Neutrophil (primary cell): Measurements from ENCODE around the gene ZFHX2.

Experiments used
- H3K27ac ChIP-seq: fragments of 200-600 bp; sonication (generic); 2 replicates; pipeline ENCODE4 v1.5.1; 2016; ENCODE audit warnings: mild to moderate bottlenecking, moderate library complexity
- H3K27me3 ChIP-seq: fragments of 200-600 bp; sonication (generic); 2 replicates; pipeline ENCODE4 v1.6.0; 2016; ENCODE audit warnings: mild to moderate bottlenecking
- H3K36me3 ChIP-seq: fragments of 200-600 bp; sonication (generic); 2 replicates; pipeline ENCODE4 v1.5.1; 2017
- H3K4me1 ChIP-seq, 2 experiments: fragments of 200-600 bp in 1 of 2; sonication (generic) in 1 of 2; 1 replicate in 1 of 2; 2 replicates in 1 of 2; pipeline versions ENCODE4 v1.5.1 to v1.6.1; 2013 to 2016; ENCODE audit warnings: low read depth in 1 of 2, low read length in 1 of 2, mild to moderate bottlenecking in 1 of 2, moderate library complexity in 1 of 2; ENCODE audit not compliant: control insufficient read depth in 1 of 2, insufficient read depth in 1 of 2
- H3K4me3 ChIP-seq, 2 experiments: fragments of 200-600 bp in 1 of 2; sonication (generic) in 1 of 2; 1 replicate in 1 of 2; 2 replicates in 1 of 2; pipeline ENCODE4 v1.5.1; 2013 to 2016; ENCODE audit warnings: low read depth in 1 of 2, low read length in 1 of 2, mild to moderate bottlenecking in 1 of 2, moderate library complexity in 1 of 2
- H3K9me3 ChIP-seq: fragments of 200-600 bp; sonication (generic); 2 replicates; pipeline ENCODE4 v1.5.1; 2016
- CTCF ChIP-seq: fragments of 200-600 bp; sonication (generic); IDR thresholded peaks from 2 replicates; pipeline ENCODE4 v1.5.1; 2016; ENCODE audit warnings: antibody characterized with exemption

ZFHX2 gene

DNA sequence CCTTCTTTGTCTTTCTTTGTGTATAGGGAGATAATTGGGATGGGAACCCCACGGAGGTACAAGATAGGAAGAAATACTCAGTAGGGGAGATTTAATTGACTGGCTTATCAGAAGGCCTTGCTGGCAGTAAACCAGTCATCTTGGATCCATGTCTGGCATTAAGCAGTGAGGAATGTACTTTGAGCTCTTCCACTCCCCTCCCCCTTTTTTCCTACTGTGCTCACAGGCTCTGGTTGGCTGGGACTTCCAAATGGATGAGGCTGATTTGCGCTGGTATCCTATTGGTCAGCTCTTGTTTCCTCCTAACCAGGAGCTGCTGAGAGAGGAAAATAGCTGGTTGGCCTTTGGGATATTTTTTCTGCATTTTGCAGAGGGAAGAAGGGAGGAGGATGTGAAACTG lies 57.3 kb downstream of the ZFHX2 start:
- Histone ChIP-seq H3K27ac (no peak overlapping the region), H3K9me3 (no peaks in the 10 kb centered on the region), H3K27me3 (no peaks in the 10 kb centered on the region), H3K36me3 (no peaks in the 10 kb centered on the region), H3K4me3 (no peak overlapping the region), H3K4me1 (peaks cover 0 to 11% of the 10 kb centered on the region in 2 experiments)
- no peak for TF ChIP-seq CTCF

GRCh38 chr14:23492618-23493272 lies 58.8 kb downstream of the ZFHX2 start:
- Histone ChIP-seq H3K36me3 (no peaks in the 10 kb centered on the region), H3K27ac (no peak overlapping the region), H3K9me3 (no peaks in the 10 kb centered on the region), H3K4me3 (no peak overlapping the region), H3K4me1 (peaks cover 0 to 11% of the 10 kb centered on the region in 2 experiments), H3K27me3 (no peaks in the 10 kb centered on the region)
- no peak for TF ChIP-seq CTCF

GRCh38 chr14:23487216-23487615 lies 64.3 kb downstream of the ZFHX2 start:
- Histone ChIP-seq H3K36me3 (no peaks in the 10 kb centered on the region), H3K4me3 (no peak overlapping the region), H3K27me3 (no peaks in the 10 kb centered on the region), H3K27ac (no peak overlapping the region), H3K9me3 (no peaks in the 10 kb centered on the region), H3K4me1 (no peaks in the 10 kb centered on the region)
- TF ChIP-seq CTCF, result no peak

- Histone ChIP-seq H3K36me3 (no peaks in the 10 kb centered on the region), H3K4me1 (no peaks in the 10 kb centered on the region)
- TF ChIP-seq CTCF, result no peak
Observed at GRCh38 chr14:23486036-23486435, 65.5 kb downstream of the ZFHX2 start.

GRCh38 chr14:23485326-23485725 lies 66.2 kb downstream of the ZFHX2 start:
- no peak overlapping the region for H3K4me3 ChIP-seq
- H3K4me1 ChIP-seq, result no peaks in the 10 kb centered on the region
- no peak for TF ChIP-seq CTCF
- no peaks in the 10 kb centered on the region for H3K9me3 ChIP-seq
- no peak overlapping the region for H3K27ac ChIP-seq
- H3K36me3 ChIP-seq, result peaks cover 4% of the 10 kb centered on the region
- H3K27me3 ChIP-seq, result no peaks in the 10 kb centered on the region

More at GRCh38 chr14:23486036-23486435, 65.5 kb downstream of the ZFHX2 start:
- no peaks in the 10 kb centered on the region for H3K27me3 ChIP-seq
- no peak overlapping the region for H3K27ac ChIP-seq
- no peak overlapping the region for H3K4me3 ChIP-seq
- H3K9me3 ChIP-seq, result no peaks in the 10 kb centered on the region
